ENCODE measurements around the gene ALS2. TPM values are rescaled to one million over a fixed set of nuclear protein-coding genes. Genes with fewer than 3 reads are reported as not detected.

Gene ALS2
- total RNA-seq, 2 donors from 2014 or later = 8.0 to 11.7 TPM

- no peak for TF ChIP-seq CTCF (IDR thresholded peaks at IDR 0.05)
- intact Hi-C loops (cut with DNase I) = loop anchor here (5.0 kb wide), 1 partner anchor 380 kb away; no protein-coding TSS in a partner anchor
- Histone ChIP-seq H3K27me3 (peaks cover 4% of the 10 kb centered on the region), H3K4me1 (no peaks in the 10 kb centered on the region), H3K36me3 (no peaks in the 10 kb centered on the region), H3K27ac (no peak overlapping the region), H3K9ac (ENCODE audit: low read depth in 2 of 2, low read length in 2 of 2) (no peak overlapping the region), H3K4me3 (no peak overlapping the region), H3K9me3 (no peaks in the 10 kb centered on the region)
- DNase-seq = no peak
Measured at GRCh38 chr2:201797175-201797840, 16.6 kb upstream of the ALS2 start.

- intact Hi-C loops (cut with DNase I) = loop anchor here (5.0 kb wide), 1 partner anchor 381 kb away; no protein-coding TSS in a partner anchor
- H3K4me3 ChIP-seq = no peak overlapping the region
- peaks cover 4% of the 10 kb centered on the region for H3K27me3 ChIP-seq
- no peak overlapping the region for H3K9ac ChIP-seq (ENCODE audit: low read depth in 2 of 2, low read length in 2 of 2)
- no peaks in the 10 kb centered on the region for H3K36me3 ChIP-seq
- TF ChIP-seq CTCF (IDR thresholded peaks at IDR 0.05) = no peak
- no peak overlapping the region for H3K27ac ChIP-seq
- H3K4me1 ChIP-seq = no peaks in the 10 kb centered on the region
- H3K9me3 ChIP-seq = no peaks in the 10 kb centered on the region
- no peak for DNase-seq
Measured at GRCh38 chr2:201796478-201796865, 15.7 kb upstream of the ALS2 start.

- peak; percentile 40 for TF ChIP-seq CTCF (IDR thresholded peaks at IDR 0.05)
- Histone ChIP-seq H3K4me3 (no peak overlapping the region), H3K9ac (ENCODE audit: low read depth in 2 of 2, low read length in 2 of 2) (no peak overlapping the region), H3K36me3 (no peaks in the 10 kb centered on the region), H3K27ac (no peak overlapping the region), H3K4me1 (no peaks in the 10 kb centered on the region), H3K27me3 (peaks cover 4% of the 10 kb centered on the region), H3K9me3 (no peaks in the 10 kb centered on the region)
- DNase-seq = no peak
- intact Hi-C loops (cut with DNase I) = loop anchor here (5.0 kb wide), 1 partner anchor 381 kb away; no protein-coding TSS in a partner anchor
Measured at GRCh38 chr2:201795607-201796477, 15.1 kb upstream of the ALS2 start.

- Histone ChIP-seq H3K27ac (no peak overlapping the region), H3K4me1 (no peaks in the 10 kb centered on the region), H3K9ac (ENCODE audit: low read depth in 2 of 2, low read length in 2 of 2) (no peak overlapping the region), H3K9me3 (no peaks in the 10 kb centered on the region), H3K36me3 (no peaks in the 10 kb centered on the region), H3K27me3 (peaks cover 4% of the 10 kb centered on the region), H3K4me3 (no peak overlapping the region)
- intact Hi-C loops (cut with DNase I) = no loop called here
- no peak for TF ChIP-seq CTCF (IDR thresholded peaks at IDR 0.05)
- no peak for DNase-seq
Measured at GRCh38 chr2:201794294-201794693, 13.6 kb upstream of the ALS2 start.

GRCh38 chr2:201793631-201794030 lies 12.9 kb upstream of the ALS2 start:
- Histone ChIP-seq H3K4me1 (no peaks in the 10 kb centered on the region), H3K9ac (ENCODE audit: low read depth in 2 of 2, low read length in 2 of 2) (no peak overlapping the region), H3K36me3 (no peaks in the 10 kb centered on the region), H3K27me3 (peaks cover 4% of the 10 kb centered on the region), H3K4me3 (no peak overlapping the region), H3K27ac (no peak overlapping the region), H3K9me3 (no peaks in the 10 kb centered on the region)
- intact Hi-C loops (cut with DNase I) = no loop called here
- DNase-seq = no peak
- no peak for TF ChIP-seq CTCF (IDR thresholded peaks at IDR 0.05)

Measured in colonic mucosa (tissue), 4 donors.